ENCODE results near the gene EHMT1. TPM values are rescaled to one million over a fixed set of nuclear protein-coding genes. Genes with fewer than 3 reads are reported as not detected.

The EHMT1 gene
- total RNA-seq, 1 donor from 2014 or later, result 82.7 TPM

DNA sequence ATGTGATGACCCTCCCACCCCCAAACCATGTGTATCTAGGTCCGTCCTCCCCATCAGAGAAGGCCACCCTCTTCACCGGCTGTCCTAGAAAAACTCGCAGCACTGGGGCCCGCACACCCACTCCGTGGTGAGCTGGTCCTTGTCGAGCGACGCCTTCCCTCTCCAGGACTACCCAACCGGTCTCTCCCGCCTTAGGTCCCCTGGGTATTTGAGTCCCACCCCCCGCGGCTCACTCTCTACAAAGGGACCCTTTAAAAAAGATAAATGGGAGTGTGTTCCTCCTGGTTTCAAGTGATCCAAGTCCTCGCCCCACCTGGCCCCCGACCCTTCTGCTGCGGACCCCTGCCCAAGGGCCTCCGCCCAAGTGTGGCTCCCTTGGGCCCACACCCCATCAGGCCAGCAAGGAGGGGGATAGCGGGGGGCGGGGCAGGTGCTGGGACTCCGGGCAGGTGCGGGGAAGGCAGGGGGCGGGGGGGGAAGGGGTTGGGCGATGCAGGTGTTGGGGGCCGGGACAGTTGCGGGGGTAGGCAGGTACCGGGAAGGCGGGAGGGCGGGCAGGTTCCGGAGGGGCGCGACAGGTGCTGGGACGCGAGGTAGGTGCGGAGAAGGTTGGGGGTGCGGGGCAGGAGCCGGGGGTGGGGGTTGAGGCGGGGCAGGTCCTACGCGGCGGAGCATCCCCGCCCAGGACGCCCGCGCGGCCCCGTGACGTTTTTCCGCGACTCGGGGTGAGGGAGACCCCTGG, 14.3 kb upstream of the EHMT1 start:
- Histone ChIP-seq H3K36me3 (no peaks in the 10 kb centered on the region), H3K9me3 (no peaks in the 10 kb centered on the region), H3K4me3 (peak overlapping the region; percentile 59), H3K27me3 (no peaks in the 10 kb centered on the region), H3K27ac (no peak overlapping the region), H3K4me1 (peaks cover 35% of the 10 kb centered on the region)
- intact Hi-C loops (cut with DNase I), result no loop called here
- DNase-seq (no peak), ATAC-seq (no peak)
- TF ChIP-seq, protein P1, sequence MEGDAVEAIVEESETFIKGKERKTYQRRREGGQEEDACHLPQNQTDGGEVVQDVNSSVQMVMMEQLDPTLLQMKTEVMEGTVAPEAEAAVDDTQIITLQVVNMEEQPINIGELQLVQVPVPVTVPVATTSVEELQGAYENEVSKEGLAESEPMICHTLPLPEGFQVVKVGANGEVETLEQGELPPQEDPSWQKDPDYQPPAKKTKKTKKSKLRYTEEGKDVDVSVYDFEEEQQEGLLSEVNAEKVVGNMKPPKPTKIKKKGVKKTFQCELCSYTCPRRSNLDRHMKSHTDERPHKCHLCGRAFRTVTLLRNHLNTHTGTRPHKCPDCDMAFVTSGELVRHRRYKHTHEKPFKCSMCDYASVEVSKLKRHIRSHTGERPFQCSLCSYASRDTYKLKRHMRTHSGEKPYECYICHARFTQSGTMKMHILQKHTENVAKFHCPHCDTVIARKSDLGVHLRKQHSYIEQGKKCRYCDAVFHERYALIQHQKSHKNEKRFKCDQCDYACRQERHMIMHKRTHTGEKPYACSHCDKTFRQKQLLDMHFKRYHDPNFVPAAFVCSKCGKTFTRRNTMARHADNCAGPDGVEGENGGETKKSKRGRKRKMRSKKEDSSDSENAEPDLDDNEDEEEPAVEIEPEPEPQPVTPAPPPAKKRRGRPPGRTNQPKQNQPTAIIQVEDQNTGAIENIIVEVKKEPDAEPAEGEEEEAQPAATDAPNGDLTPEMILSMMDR (IDR thresholded peaks at IDR 0.05), result no peak

DNA sequence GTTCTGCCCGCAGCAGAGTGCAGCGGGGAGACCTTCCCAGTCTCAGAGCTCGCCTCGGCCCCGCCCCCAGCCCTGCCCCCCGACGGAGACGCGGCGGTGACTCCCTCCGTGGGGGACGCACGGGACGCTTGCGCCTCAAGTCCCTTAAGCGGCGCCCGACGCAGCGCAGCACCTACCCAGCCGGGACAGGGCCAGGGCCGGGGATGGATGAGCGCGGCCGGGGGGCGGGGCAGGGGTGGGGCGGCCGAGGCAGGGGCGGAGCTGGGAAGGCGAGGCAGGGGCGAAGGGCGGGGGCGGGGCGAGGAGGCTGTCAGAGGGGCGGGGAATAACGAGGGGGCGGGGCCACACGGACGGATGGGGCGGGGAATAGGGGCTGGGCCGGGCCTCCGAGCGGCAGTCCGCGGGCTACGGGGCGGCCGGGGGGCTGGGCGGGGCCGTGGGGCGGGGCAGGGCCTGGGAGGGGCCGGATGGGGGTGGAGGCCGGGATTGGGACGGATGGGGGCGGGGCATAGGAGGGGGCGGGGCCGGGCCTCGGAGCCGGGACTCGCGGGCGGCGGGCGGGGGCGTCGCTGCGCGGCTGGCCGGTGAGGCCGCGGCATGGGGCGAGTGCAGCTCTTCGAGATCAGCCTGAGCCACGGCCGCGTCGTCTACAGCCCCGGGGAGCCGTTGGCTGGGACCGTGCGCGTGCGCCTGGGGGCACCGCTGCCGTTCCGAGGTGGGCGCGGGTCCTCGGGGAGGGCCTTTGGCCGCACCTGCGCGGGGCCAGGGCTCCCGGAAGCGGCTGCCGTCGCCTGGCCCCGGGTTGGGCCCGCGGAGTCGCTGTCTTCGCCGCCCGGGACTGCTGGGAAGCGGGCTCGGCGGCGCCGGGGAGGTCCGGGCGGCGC, 13.4 kb upstream of the EHMT1 start, which contains the start of gene ARRDC1:
Gene ARRDC1 (plus strand): TSS at position 566 of the 884 bp plus-strand sequence. CDS start 32 bp downstream, at position 598.
- H3K9me3 ChIP-seq, result no peaks in the 10 kb centered on the region
- peak; percentile 98 for DNase-seq
- H3K4me1 ChIP-seq, result peaks cover 35% of the 10 kb centered on the region
- peak within 1 kb of the TSS; percentile 89 for H3K27ac ChIP-seq
- ATAC-seq, result peak; percentile 87
- intact Hi-C loops (cut with DNase I), result no loop called here
- H3K4me3 ChIP-seq, result peak within 1 kb of the TSS; percentile 67
- no peaks in the 10 kb centered on the region for H3K27me3 ChIP-seq
- TF ChIP-seq, protein P1 (IDR thresholded peaks at IDR 0.05), result no peak
- H3K36me3 ChIP-seq, result no peaks in the 10 kb centered on the region

DNA sequence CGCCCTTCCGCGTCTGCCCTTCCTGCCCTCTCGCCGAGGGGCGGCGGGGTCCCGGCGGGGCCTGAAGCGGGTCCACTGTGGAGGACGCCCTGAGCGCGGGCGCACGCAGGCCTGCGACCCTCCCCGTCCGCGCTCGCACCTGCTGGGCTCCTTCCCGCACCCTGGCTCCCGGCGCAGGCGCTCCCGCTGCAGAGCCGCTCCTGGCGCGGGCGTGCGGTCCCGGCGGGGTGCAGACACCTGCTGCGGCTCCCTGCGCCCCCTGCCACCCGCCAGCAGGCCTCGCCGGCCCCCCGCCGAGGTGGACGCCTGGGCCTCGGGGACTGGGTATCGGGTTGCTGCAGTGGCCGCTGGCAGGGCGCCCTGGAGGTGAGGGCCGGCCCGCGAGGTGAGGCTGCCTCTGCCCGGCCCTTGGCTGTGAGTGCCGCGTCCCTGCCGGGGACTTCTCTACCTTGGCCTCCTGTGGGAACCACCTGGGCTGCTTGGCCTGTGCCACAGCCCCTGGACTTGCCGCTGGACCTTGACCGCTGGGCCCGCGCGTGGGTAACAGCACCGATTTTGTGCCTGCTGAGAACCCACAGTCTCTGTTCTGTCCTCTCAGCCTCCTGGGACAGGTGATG, 12.7 kb upstream of the EHMT1 start:
- ATAC-seq (peak; percentile 7), DNase-seq (peak; percentile 86)
- Histone ChIP-seq H3K4me3 (peak overlapping the region; percentile 67), H3K36me3 (no peaks in the 10 kb centered on the region), H3K27ac (peak overlapping the region; percentile 89), H3K9me3 (no peaks in the 10 kb centered on the region), H3K27me3 (no peaks in the 10 kb centered on the region), H3K4me1 (peaks cover 41% of the 10 kb centered on the region)
- TF ChIP-seq, protein P1 (IDR thresholded peaks at IDR 0.05), result no peak
- intact Hi-C loops (cut with DNase I), result no loop called here

DNA sequence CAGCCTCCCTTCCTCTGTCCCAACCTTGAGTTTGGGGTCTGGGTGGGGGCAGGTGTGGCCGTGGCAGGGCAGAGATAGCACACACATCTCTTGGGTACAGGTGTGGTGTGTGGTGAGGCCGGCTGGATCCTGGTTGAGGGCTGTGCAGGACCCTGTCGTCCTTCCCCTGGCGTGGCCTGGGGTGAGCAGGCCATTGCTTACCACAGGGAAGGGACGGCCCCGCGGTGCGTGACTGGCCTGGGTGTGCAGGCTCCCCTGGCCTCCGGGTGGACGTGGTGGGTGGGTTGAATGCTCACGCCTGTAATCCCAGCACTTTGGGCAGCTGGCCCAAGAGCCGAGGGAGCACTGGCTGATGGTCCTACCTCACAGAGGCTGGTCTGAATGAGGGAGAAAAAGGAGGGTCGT, 12.1 kb upstream of the EHMT1 start:
- TF ChIP-seq, protein P1 (IDR thresholded peaks at IDR 0.05), result no peak
- H3K4me3 ChIP-seq, result peak overlapping the region; percentile 67
- peak overlapping the region; percentile 89 for H3K27ac ChIP-seq
- ATAC-seq (no peak), DNase-seq (no peak)
- H3K4me1 ChIP-seq, result peaks cover 47% of the 10 kb centered on the region
- H3K9me3 ChIP-seq, result no peaks in the 10 kb centered on the region
- H3K36me3 ChIP-seq, result no peaks in the 10 kb centered on the region
- intact Hi-C loops (cut with DNase I), result no loop called here
- H3K27me3 ChIP-seq, result no peaks in the 10 kb centered on the region

DNA sequence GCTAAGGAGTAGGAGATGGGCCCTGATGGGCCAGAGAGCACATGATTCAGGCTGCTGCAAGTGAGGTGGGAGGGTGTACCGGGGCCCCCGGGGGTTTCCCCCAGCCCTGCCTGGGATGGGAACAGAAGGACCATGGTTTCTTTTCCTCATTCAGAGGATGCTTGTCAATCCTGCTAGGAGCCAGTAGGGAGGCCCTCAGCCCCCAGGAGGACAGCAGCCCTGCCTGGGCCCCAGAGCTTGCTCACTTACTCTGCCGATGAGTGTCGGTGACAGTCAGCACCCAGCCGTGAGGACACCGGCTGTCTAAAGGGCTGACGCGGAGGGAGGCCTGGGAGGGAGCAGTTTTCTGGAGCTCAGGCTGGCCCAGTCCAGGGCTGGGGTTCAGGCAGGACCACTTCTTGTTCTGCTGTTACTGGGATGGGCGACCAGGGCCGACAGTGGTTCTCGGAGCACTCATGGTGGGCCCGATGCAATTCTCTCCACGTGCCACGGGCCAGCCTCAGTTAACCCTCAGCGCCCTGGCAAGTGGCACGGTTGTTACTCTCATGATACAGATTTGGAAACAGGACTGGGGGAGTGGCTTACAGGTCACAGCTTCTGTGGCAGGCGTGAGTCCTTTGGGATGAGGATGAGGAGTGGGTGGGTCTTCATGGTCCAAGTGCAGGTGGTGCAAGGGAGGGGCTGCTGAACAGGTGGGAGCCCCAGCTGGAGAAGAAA, 11.5 kb upstream of the EHMT1 start:
- peak overlapping the region; percentile 67 for H3K4me3 ChIP-seq
- peak; percentile 75 for DNase-seq
- peaks cover 51% of the 10 kb centered on the region for H3K4me1 ChIP-seq
- TF ChIP-seq, protein P1 (IDR thresholded peaks at IDR 0.05), result no peak
- H3K27ac ChIP-seq, result peak overlapping the region; percentile 89
- H3K36me3 ChIP-seq, result no peaks in the 10 kb centered on the region
- intact Hi-C loops (cut with DNase I), result no loop called here
- ATAC-seq, result no peak
- no peaks in the 10 kb centered on the region for H3K9me3 ChIP-seq
- H3K27me3 ChIP-seq, result no peaks in the 10 kb centered on the region

All from upper lobe of right lung (tissue), 1 donor.